Testis (tissue), 3 donors: ENCODE data around the gene ARHGAP20. TPM values are rescaled to one million over a fixed set of nuclear protein-coding genes. Genes with fewer than 3 reads are reported as not detected.

Source experiments
- DNase-seq: peaks from one replicate; pipeline ENCODE4 v3.0.0-alpha.2; 2019
- H3K27ac ChIP-seq, 2 donors: fragments of 200-600 bp; sonication (generic); one replicate each; pipeline ENCODE4 v1.5.1; 2019
- H3K27me3 ChIP-seq: fragments of 200-600 bp; sonication (generic); one replicate; pipeline ENCODE4 v1.5.1; 2019
- H3K36me3 ChIP-seq: fragments of 200-600 bp; sonication (generic); one replicate; pipeline ENCODE4 v1.5.1; 2017; ENCODE audit warnings: low read depth; ENCODE audit errors: missing control alignments
- H3K4me1 ChIP-seq: fragments of 200-600 bp; sonication (generic); one replicate; pipeline ENCODE4 v1.5.1; 2019
- H3K4me3 ChIP-seq, 2 donors: fragments of 200-600 bp; sonication (generic); one replicate each; pipeline ENCODE4 v1.5.1; 2017 to 2019
- H3K9me3 ChIP-seq: fragments of 200-600 bp; sonication (generic); one replicate; pipeline ENCODE4 v1.5.1; 2017
- CTCF ChIP-seq, 3 experiments: fragments of 450-650 bp in 2 of 3; fragments of 200-600 bp in 1 of 3; sonication (generic) in 1 of 3; IDR thresholded peaks; one replicate each; pipeline ENCODE4 v1.5.1; 2016 to 2019; ENCODE audit warnings: antibody characterized with exemption in 3 of 3, mild to moderate bottlenecking in 2 of 3, moderate library complexity in 1 of 3
- POLR2A ChIP-seq: fragments of 450-650 bp; IDR thresholded peaks from one replicate; pipeline ENCODE4 v1.6.1; 2017; ENCODE audit warnings: antibody characterized with exemption, mild to moderate bottlenecking, moderate library complexity
- WGBS, 2 donors: methylation state at CpG; one replicate each; pipeline ENCODE4 v1.1.5; 2018; 5-methylcytosine and 5-hydroxymethylcytosine counted together
- intact Hi-C: fragments of 100-400 bp; cut with DNase I; formaldehyde crosslinking; loops from one replicate; pipeline ENCODE4 v1.15.1; 2023; ENCODE audit warnings: low total_unique reads
- polyA plus RNA-seq: library from polyadenylated mRNA; stranded (reverse); fragments of 350-450 nt; fragmentation: Illumina TruSeq; extraction: RNeasy Lipid Tissue Mini Kit (QIAGEN cat#74804); gene quantifications from one replicate; pipeline ENCODE4 v1.2.3, GENCODE V29; 2014; ENCODE audit warnings: low read depth, low replicate concordance; ENCODE audit not compliant: insufficient read depth
- total RNA-seq, 2 donors: library from RNA; depleted of rRNA; stranded (reverse); fragments of >200 nt; gene quantifications; one replicate each; pipeline ENCODE4 v1.2.3, GENCODE V29; 2016

ARHGAP20 gene
- total and polyA plus RNA-seq, 3 donors from 2014 or later, result 18.6 to 40.1 (median 37.2) TPM

- intact Hi-C loops, result no loop called here
- H3K9me3 ChIP-seq, result no peaks in the 10 kb centered on the region
- H3K4me1 ChIP-seq, result no peaks in the 10 kb centered on the region
- DNase-seq, result no peak
- no peak overlapping the region for H3K4me3 ChIP-seq
- TF ChIP-seq CTCF (IDR thresholded peaks at IDR 0.05) (no peak), POLR2A (no peak)
- WGBS, 2 donors, result 29 to 46% methylated on average over 4 of the region's 4 CpGs
- no peaks in the 10 kb centered on the region for H3K27me3 ChIP-seq
- no peak overlapping the region for H3K27ac ChIP-seq
- no peaks in the 10 kb centered on the region for H3K36me3 ChIP-seq
Measured at GRCh38 chr11:110747531-110747930, 35.3 kb upstream of the ARHGAP20 start.

- Histone ChIP-seq H3K27ac (no peak overlapping the region), H3K4me1 (no peaks in the 10 kb centered on the region), H3K4me3 (no peak overlapping the region), H3K27me3 (no peaks in the 10 kb centered on the region), H3K36me3 (no peaks in the 10 kb centered on the region), H3K9me3 (no peaks in the 10 kb centered on the region)
- intact Hi-C loops, result no loop called here
- 91 to 96% methylated on average over 1 of the region's 1 CpG for WGBS, 2 donors
- TF ChIP-seq POLR2A (no peak), CTCF (IDR thresholded peaks at IDR 0.05) (no peak)
- no peak for DNase-seq
Measured at GRCh38 chr11:110738641-110739040, 26.4 kb upstream of the ARHGAP20 start.

GRCh38 chr11:110737593-110737992 is 25.4 kb upstream of the ARHGAP20 start:
- intact Hi-C loops, result no loop called here
- H3K36me3 ChIP-seq, result no peaks in the 10 kb centered on the region
- no peak for DNase-seq
- H3K4me1 ChIP-seq, result no peaks in the 10 kb centered on the region
- H3K9me3 ChIP-seq, result no peaks in the 10 kb centered on the region
- 88 to 98% methylated on average over 2 of the region's 2 CpGs for WGBS, 2 donors
- H3K4me3 ChIP-seq, result no peak overlapping the region
- TF ChIP-seq CTCF (IDR thresholded peaks at IDR 0.05) (no peak), POLR2A (no peak)
- no peaks in the 10 kb centered on the region for H3K27me3 ChIP-seq
- H3K27ac ChIP-seq, result no peak overlapping the region

- DNase-seq, result no peak
- TF ChIP-seq CTCF (IDR thresholded peaks at IDR 0.05) (no peak), POLR2A (no peak)
- Histone ChIP-seq H3K27ac (no peak overlapping the region), H3K4me3 (no peak overlapping the region), H3K27me3 (no peaks in the 10 kb centered on the region), H3K9me3 (no peaks in the 10 kb centered on the region), H3K36me3 (no peaks in the 10 kb centered on the region), H3K4me1 (no peaks in the 10 kb centered on the region)
- 67 to 84% methylated on average over 2 of the region's 2 CpGs for WGBS, 2 donors
- intact Hi-C loops, result no loop called here
Measured at GRCh38 chr11:110736171-110736553, 23.9 kb upstream of the ARHGAP20 start.

GRCh38 chr11:110735455-110736170 is 23.4 kb upstream of the ARHGAP20 start:
- Histone ChIP-seq H3K36me3 (no peaks in the 10 kb centered on the region), H3K4me1 (no peaks in the 10 kb centered on the region), H3K9me3 (no peaks in the 10 kb centered on the region), H3K4me3 (no peak overlapping the region), H3K27me3 (no peaks in the 10 kb centered on the region), H3K27ac (no peak overlapping the region)
- TF ChIP-seq POLR2A (no peak), CTCF (IDR thresholded peaks at IDR 0.05) (no peak)
- intact Hi-C loops, result no loop called here
- no peak for DNase-seq
